PC-9 (cell line): ENCODE measurements around the gene PLCH2.

Experiments used
- CTCF ChIP-seq: fragments of 200-600 bp; sonication (generic); conservative IDR thresholded peaks from 2 replicates; pipeline ENCODE4 v1.6.1; 2017; ENCODE audit warnings: mixed run types, antibody characterized with exemption, mild to moderate bottlenecking, moderate library complexity
- EZH2 ChIP-seq: fragments of 200-600 bp; sonication (generic); IDR thresholded peaks from 2 replicates; pipeline ENCODE4 v1.8.0; 2017; ENCODE audit warnings: antibody characterized with exemption, low read depth

GRCh38 chr1:2545754-2546514 is 69.8 kb downstream of the PLCH2 start:
- TF ChIP-seq CTCF (no peak), EZH2 (no peak)
